ENCODE data around the gene OR51B6.
"Not testable (repeated sequence)": the region's sequence is repeated elsewhere in the genome, so short reads cannot be mapped to it uniquely, and the experiment has no call there.

OR51B6 gene

GRCh38 chr11:5364214-5364613, 12.9 kb downstream of the OR51B6 start:
- DNase-seq (ENCODE audit: low spot score) = no peak

- DNase-seq (ENCODE audit: low spot score) = not testable (repeated sequence)
Measured at GRCh38 chr11:5366365-5366764, 15.1 kb downstream of the OR51B6 start.

GRCh38 chr11:5366856-5367255, 15.5 kb downstream of the OR51B6 start:
- DNase-seq (ENCODE audit: low spot score) = no peak

DNA sequence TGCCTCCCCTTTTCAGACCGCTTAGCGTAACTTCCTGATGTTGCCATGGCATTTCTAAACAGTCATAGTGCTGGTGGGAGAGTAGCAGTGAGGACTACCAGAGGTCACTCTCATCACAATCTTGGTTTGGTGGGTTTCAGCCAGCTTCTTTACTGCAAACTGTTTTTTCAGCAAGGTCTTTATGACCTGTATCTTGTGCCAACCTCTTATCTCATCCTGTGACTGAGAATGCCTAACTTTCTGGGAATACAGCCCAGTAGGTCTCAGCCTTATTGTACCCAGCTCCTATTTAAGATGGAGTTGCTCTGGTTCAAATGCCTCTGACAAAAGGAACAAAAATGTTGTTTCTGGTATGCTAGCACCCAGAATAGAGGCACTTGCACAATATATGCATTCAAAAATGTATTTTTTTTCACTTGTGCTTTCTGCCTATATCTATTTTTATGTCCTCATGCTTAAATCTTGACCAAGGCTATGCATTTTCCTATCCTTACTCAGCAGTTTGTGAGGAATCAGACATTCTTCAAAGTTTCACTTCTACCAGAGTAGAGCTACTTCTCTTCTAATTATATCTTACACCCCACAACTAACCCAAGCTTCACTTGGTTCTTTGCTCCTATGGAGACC, 16.3 kb downstream of the OR51B6 start:
- DNase-seq (ENCODE audit: low spot score) = no peak

GRCh38 chr11:5368502-5369043, 17.3 kb downstream of the OR51B6 start:
- no peak for DNase-seq (ENCODE audit: low spot score)

- no peak for DNase-seq (ENCODE audit: low spot score)
Measured at GRCh38 chr11:5369789-5370188, 18.5 kb downstream of the OR51B6 start.

DNA sequence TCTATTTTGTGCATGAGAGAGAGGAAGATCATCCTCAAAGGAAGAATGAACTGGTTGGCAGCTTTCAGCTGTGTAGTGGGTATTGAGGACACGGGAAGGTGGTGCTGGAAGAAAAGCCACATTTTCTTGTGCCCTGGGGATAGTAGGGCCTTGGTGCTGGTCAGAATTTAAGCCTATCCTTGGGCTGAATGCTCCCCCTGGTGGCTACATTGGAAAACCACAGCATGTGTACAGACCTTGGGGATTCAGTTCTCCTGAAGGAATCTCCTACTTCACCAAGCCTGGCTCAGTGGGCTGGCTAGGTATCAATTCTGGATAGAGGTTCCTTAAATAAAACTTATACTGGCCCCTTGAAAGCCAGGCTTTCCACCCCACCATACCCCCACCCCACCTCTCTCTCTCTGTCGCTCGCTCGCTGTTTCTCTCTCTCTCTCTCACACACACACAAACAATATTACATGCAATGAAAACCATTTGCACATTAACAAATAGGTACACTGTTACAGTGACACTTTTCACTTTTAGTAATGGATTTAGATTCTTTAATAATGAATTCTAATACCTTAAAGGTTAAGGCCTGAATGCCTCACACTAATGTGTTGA, 29.5 kb downstream of the OR51B6 start:
- peak; percentile 11 for DNase-seq (ENCODE audit: low spot score)

GRCh38 chr11:5383576-5383975, 32.3 kb downstream of the OR51B6 start, which contains the start of gene OR51M1:
Gene OR51M1 (plus strand): TSS chr11:5383812. CDS start chr11:5389399, 5,587 bp downstream.
- no peak for DNase-seq (ENCODE audit: low spot score)

- no peak for DNase-seq (ENCODE audit: low spot score)
Measured at GRCh38 chr11:5384335-5384734, 33.0 kb downstream of the OR51B6 start.

DNA sequence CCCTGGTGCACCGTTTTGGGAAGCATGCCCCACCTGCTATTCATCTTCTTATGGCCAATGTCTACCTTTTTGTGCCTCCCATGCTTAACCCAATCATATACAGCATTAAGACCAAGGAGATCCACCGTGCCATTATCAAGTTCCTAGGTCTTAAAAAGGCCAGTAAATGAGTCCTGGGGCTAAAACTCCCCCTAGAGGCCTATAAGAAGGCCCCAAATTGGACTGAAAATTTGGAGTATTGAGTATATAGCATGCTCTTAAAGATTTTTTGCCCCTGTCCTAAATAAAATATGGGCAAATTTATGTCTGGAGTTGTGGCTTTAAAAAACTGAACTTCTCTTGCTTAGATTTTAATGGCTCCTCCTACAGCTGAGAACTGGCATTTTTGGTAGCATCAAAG, 38.9 kb downstream of the OR51B6 start:
- no peak for DNase-seq (ENCODE audit: low spot score)

DNA sequence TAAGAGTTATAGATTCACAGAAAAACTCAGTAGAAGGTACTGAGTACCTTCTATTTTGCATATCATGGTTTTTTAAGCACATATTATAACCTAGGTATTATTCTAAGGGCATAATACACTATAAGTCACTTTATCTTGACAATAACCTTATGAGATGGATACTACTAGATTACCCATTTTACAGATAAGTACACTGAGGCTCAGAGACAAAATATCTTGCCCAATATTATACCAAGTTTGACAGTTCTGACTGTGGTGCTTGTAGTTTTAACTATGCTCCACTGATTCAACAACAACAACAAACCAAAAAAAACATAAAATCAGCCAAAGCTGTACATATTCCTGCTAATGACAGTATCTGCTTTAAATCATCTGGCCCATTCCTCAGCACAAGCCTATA, 42.8 kb downstream of the OR51B6 start:
- no peak for DNase-seq (ENCODE audit: low spot score)

GRCh38 chr11:5398936-5399335, 47.6 kb downstream of the OR51B6 start:
- DNase-seq (ENCODE audit: low spot score) = no peak

All from putamen (tissue), 1 donor.